OCI-LY3 (cell line): ENCODE data around the gene FYN.

Experiments
- EZH2phosphoT487 ChIP-seq: fragments of 200-600 bp; shearing (Covaris generic); IDR thresholded peaks from 2 replicates; pipeline ENCODE4 v1.6.1; 2018; ENCODE audit warnings: antibody characterized with exemption, mixed run types, low read depth
- TF ChIP-seq, protein P1 (sequence below): fragments of 200-600, 300-600 bp; sonication (generic); IDR thresholded peaks from 2 replicates; pipeline ENCODE4 v1.5.1; 2014; ENCODE audit warnings: antibody characterized with exemption, low read length, low read depth

- TF ChIP-seq, protein P1, sequence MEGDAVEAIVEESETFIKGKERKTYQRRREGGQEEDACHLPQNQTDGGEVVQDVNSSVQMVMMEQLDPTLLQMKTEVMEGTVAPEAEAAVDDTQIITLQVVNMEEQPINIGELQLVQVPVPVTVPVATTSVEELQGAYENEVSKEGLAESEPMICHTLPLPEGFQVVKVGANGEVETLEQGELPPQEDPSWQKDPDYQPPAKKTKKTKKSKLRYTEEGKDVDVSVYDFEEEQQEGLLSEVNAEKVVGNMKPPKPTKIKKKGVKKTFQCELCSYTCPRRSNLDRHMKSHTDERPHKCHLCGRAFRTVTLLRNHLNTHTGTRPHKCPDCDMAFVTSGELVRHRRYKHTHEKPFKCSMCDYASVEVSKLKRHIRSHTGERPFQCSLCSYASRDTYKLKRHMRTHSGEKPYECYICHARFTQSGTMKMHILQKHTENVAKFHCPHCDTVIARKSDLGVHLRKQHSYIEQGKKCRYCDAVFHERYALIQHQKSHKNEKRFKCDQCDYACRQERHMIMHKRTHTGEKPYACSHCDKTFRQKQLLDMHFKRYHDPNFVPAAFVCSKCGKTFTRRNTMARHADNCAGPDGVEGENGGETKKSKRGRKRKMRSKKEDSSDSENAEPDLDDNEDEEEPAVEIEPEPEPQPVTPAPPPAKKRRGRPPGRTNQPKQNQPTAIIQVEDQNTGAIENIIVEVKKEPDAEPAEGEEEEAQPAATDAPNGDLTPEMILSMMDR: no peak
- TF ChIP-seq EZH2phosphoT487: no peak
Observed at GRCh38 chr6:111874025-111874415, 768 bp upstream of the FYN start.
